ENCODE data around the gene TAF1C. TPM values are rescaled to one million over a fixed set of nuclear protein-coding genes. Genes with fewer than 3 reads are reported as not detected.

TAF1C gene
- total and polyA plus RNA-seq, 2 experiments from 2014 or later, result 37.2 to 57.4 TPM

DNA sequence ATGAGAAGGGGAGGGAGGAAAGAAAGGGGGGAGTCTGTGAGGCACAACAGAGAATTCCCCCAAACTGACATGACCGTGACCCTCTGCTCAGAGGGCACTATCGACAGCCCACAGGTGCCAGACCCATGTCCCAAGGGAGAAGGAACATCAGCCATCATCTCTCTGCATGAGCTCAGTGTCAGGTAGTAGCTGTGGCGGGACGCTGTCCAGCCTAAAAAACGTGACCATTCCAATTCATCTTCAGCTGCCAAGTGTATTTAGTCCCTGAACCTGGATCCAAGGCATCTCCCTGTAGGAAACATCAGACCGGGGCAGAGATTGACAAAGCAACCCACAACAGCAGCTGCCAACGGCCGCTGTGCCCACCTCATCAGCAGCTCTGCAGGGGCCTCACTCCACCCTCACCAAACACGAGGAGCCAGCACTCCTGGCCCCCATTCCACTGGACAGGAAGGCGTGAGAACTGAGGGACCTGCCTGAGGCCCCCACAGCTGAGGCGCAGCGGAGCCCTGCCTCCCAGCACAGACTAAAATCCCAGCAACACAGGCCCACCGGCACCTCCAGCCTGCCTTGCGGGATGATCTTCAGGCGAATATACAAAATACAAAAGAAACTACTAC, 8.6 kb downstream of the TAF1C start:
- TF ChIP-seq ZNF331 (CRISPR knock-in tag; IDR thresholded peaks at IDR 0.05; ENCODE audit: low read depth) (no peak), STAT1 (IDR thresholded peaks at IDR 0.05; ENCODE audit: unreplicated experiment) (no peak), EZH2phosphoT487 (IDR thresholded peaks at IDR 0.05; ENCODE audit: unreplicated experiment) (no peak), CREB1 (CRISPR knock-in tag; IDR thresholded peaks at IDR 0.05; ENCODE audit: low read depth) (no peak), NANOG (IDR thresholded peaks at IDR 0.05; ENCODE audit: borderline replicate concordance) (no peak), EZH2 (IDR thresholded peaks at IDR 0.05; ENCODE audit: low read depth, unreplicated experiment) (no peak), ZNF114 (CRISPR knock-in tag; IDR thresholded peaks at IDR 0.05) (no peak), POLR2AphosphoS5 (IDR thresholded peaks at IDR 0.05; ENCODE audit: low read depth) (no peak)
- TF ChIP-seq, protein P1, sequence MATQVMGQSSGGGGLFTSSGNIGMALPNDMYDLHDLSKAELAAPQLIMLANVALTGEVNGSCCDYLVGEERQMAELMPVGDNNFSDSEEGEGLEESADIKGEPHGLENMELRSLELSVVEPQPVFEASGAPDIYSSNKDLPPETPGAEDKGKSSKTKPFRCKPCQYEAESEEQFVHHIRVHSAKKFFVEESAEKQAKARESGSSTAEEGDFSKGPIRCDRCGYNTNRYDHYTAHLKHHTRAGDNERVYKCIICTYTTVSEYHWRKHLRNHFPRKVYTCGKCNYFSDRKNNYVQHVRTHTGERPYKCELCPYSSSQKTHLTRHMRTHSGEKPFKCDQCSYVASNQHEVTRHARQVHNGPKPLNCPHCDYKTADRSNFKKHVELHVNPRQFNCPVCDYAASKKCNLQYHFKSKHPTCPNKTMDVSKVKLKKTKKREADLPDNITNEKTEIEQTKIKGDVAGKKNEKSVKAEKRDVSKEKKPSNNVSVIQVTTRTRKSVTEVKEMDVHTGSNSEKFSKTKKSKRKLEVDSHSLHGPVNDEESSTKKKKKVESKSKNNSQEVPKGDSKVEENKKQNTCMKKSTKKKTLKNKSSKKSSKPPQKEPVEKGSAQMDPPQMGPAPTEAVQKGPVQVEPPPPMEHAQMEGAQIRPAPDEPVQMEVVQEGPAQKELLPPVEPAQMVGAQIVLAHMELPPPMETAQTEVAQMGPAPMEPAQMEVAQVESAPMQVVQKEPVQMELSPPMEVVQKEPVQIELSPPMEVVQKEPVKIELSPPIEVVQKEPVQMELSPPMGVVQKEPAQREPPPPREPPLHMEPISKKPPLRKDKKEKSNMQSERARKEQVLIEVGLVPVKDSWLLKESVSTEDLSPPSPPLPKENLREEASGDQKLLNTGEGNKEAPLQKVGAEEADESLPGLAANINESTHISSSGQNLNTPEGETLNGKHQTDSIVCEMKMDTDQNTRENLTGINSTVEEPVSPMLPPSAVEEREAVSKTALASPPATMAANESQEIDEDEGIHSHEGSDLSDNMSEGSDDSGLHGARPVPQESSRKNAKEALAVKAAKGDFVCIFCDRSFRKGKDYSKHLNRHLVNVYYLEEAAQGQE (IDR thresholded peaks at IDR 0.05; ENCODE audit: unreplicated experiment), result no peak
- TF ChIP-seq, protein P2, sequence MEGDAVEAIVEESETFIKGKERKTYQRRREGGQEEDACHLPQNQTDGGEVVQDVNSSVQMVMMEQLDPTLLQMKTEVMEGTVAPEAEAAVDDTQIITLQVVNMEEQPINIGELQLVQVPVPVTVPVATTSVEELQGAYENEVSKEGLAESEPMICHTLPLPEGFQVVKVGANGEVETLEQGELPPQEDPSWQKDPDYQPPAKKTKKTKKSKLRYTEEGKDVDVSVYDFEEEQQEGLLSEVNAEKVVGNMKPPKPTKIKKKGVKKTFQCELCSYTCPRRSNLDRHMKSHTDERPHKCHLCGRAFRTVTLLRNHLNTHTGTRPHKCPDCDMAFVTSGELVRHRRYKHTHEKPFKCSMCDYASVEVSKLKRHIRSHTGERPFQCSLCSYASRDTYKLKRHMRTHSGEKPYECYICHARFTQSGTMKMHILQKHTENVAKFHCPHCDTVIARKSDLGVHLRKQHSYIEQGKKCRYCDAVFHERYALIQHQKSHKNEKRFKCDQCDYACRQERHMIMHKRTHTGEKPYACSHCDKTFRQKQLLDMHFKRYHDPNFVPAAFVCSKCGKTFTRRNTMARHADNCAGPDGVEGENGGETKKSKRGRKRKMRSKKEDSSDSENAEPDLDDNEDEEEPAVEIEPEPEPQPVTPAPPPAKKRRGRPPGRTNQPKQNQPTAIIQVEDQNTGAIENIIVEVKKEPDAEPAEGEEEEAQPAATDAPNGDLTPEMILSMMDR (conservative IDR thresholded peaks at IDR 0.05; ENCODE audit: low read depth in 2 of 2), result no peak
- TF ChIP-seq, protein P3, sequence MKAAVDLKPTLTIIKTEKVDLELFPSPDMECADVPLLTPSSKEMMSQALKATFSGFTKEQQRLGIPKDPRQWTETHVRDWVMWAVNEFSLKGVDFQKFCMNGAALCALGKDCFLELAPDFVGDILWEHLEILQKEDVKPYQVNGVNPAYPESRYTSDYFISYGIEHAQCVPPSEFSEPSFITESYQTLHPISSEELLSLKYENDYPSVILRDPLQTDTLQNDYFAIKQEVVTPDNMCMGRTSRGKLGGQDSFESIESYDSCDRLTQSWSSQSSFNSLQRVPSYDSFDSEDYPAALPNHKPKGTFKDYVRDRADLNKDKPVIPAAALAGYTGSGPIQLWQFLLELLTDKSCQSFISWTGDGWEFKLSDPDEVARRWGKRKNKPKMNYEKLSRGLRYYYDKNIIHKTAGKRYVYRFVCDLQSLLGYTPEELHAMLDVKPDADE (IDR thresholded peaks at IDR 0.05), result no peak
- Mint-ChIP-seq H3K9me3 (no peaks in the 10 kb centered on the region), H3K4me1 (no peaks in the 10 kb centered on the region), H3K27ac (no peak overlapping the region), H3K4me3 (no peak overlapping the region), H3K27me3 (ENCODE audit: insufficient read depth, low read depth, poor library complexity) (peaks cover 9% of the 10 kb centered on the region), H3K36me3 (ENCODE audit: low read depth) (peaks cover 30% of the 10 kb centered on the region)
- DNase-seq (ENCODE audit: low spot score), result no peak
- H2AFZ ChIP-seq, result no peak overlapping the region
- H3K27me3 ChIP-seq (ENCODE audit: insufficient read depth), result no peaks in the 10 kb centered on the region
- no peak for ATAC-seq
- no peaks in the 10 kb centered on the region for H3K79me2 ChIP-seq (replicated peaks; ENCODE audit: insufficient read depth)
- H3K4me1 ChIP-seq (ENCODE audit: insufficient read depth), result no peaks in the 10 kb centered on the region
- no peak overlapping the region for H3K27ac ChIP-seq (ENCODE audit: low read depth)
- H3K4me2 ChIP-seq, result no peak overlapping the region
- H3K36me3 ChIP-seq (ENCODE audit: insufficient read depth), result no peaks in the 10 kb centered on the region; the same call in 1 of the 2 replicates
- H3F3A ChIP-seq (replicated peaks; ENCODE audit: low read depth), result no peaks in the 10 kb centered on the region
- no peak overlapping the region for H3K4me3 ChIP-seq
- no peaks in the 10 kb centered on the region for H4K20me1 ChIP-seq (replicated peaks; ENCODE audit: insufficient read depth)
- H3K9me2 ChIP-seq (ENCODE audit: insufficient read depth), result no peaks in the 10 kb centered on the region

All from GM23338 (cell line).